Stimulated activated CD4-positive, alpha-beta T cell treated with anti-CD3 and anti-CD28 coated beads, Interleukin-4, amount 100 ng/mL, for 48 hours (primary cell): ENCODE data around the gene ARHGAP26.
"Not testable (repeated sequence)": the region's sequence is repeated elsewhere in the genome, so short reads cannot be mapped to it uniquely, and the experiment has no call there.

Source experiments
- DNase-seq, 2 donors: peaks; one replicate each; pipeline ENCODE4 v3.0.0-alpha.2; 2020; ENCODE audit warnings: low read depth in 2 of 2

ARHGAP26 gene

GRCh38 chr5:142981886-142982820 is 212.0 kb downstream of the ARHGAP26 start:
- no peak for DNase-seq

GRCh38 chr5:142982821-142983200 is 212.6 kb downstream of the ARHGAP26 start:
- DNase-seq, result no peak

GRCh38 chr5:142984011-142984410 is 213.8 kb downstream of the ARHGAP26 start:
- no peak for DNase-seq

GRCh38 chr5:142984525-142984924 is 214.3 kb downstream of the ARHGAP26 start:
- DNase-seq, result no peak

- DNase-seq, result not testable (repeated sequence)
These were observed 219.1 kb downstream of the ARHGAP26 start for GRCh38 chr5:142989270-142989669.

GRCh38 chr5:142990073-142990472 is 219.9 kb downstream of the ARHGAP26 start:
- not testable (repeated sequence) for DNase-seq

GRCh38 chr5:142994218-142994617 is 224.0 kb downstream of the ARHGAP26 start:
- DNase-seq, result no peak

- DNase-seq, result not testable (repeated sequence)
These were observed 225.4 kb downstream of the ARHGAP26 start for GRCh38 chr5:142995621-142996020.

- DNase-seq, result no peak
These were observed 227.4 kb downstream of the ARHGAP26 start for GRCh38 chr5:142997591-142997990.

- DNase-seq, result no peak
These were observed 228.3 kb downstream of the ARHGAP26 start for GRCh38 chr5:142998316-142999020.

- not testable (repeated sequence) for DNase-seq
These were observed 230.4 kb downstream of the ARHGAP26 start for GRCh38 chr5:143000551-143000950.

- no peak for DNase-seq
These were observed 231.7 kb downstream of the ARHGAP26 start for GRCh38 chr5:143001764-143002351.

- peak in 1 of 2 donors; percentile 34 for DNase-seq
These were observed 232.5 kb downstream of the ARHGAP26 start for GRCh38 chr5:143002459-143003327.

- no peak for DNase-seq
These were observed 233.1 kb downstream of the ARHGAP26 start for GRCh38 chr5:143003328-143003636.

GRCh38 chr5:143004361-143005145 is 234.4 kb downstream of the ARHGAP26 start:
- no peak for DNase-seq

GRCh38 chr5:143006501-143006900 is 236.3 kb downstream of the ARHGAP26 start:
- no peak for DNase-seq

GRCh38 chr5:143008032-143008431 is 237.9 kb downstream of the ARHGAP26 start:
- DNase-seq, result no peak

GRCh38 chr5:143008809-143009521 is 238.8 kb downstream of the ARHGAP26 start:
- DNase-seq, result peak; percentile 49 to 67

- DNase-seq, result no peak
These were observed 240.2 kb downstream of the ARHGAP26 start for GRCh38 chr5:143010351-143010750.

- no peak for DNase-seq
These were observed 241.4 kb downstream of the ARHGAP26 start for GRCh38 chr5:143011585-143011984.
